Keratinocyte (primary cell): ENCODE data around the gene DDX39B. TPM values are rescaled to one million over a fixed set of nuclear protein-coding genes. Genes with fewer than 3 reads are reported as not detected.

Source experiments
- DNase-seq: peaks from one replicate; pipeline ENCODE4 v3.0.0-alpha.2; 2011; ENCODE audit warnings: low read depth, missing footprints, low spot score
- FAIRE-seq: peaks from 2 replicates; lab custom pipeline; 2011; peaks lifted over from hg19 to GRCh38; lab: Jason Lieb, UNC
- H2AFZ ChIP-seq: 2 replicates; pipeline ENCODE4 v1.6.0; 2012; ENCODE audit warnings: low read length, control low read depth, inconsistent platforms; ENCODE audit not compliant: control insufficient read depth
- H3K27ac ChIP-seq: 2 replicates; pipeline ENCODE4 v1.5.1; 2011; ENCODE audit warnings: low read length; ENCODE audit not compliant: control insufficient read depth, insufficient read depth
- H3K27me3 ChIP-seq: 3 replicates; pipeline ENCODE4 v1.6.0; 2011; ENCODE audit warnings: low read length; ENCODE audit not compliant: control insufficient read depth, insufficient read depth; ENCODE audit errors: extremely low read depth
- H3K36me3 ChIP-seq, 2 experiments: 2 replicates in 1 of 2; 3 replicates in 1 of 2; pipeline ENCODE4 v1.5.1; 2011; ENCODE audit warnings: low read length in 2 of 2, mild to moderate bottlenecking in 1 of 2; ENCODE audit not compliant: control insufficient read depth in 2 of 2, insufficient read depth in 2 of 2; ENCODE audit errors: extremely low read depth in 1 of 2
- H3K4me1 ChIP-seq: 3 replicates; pipeline ENCODE4 v1.5.1; 2011; ENCODE audit warnings: low read length; ENCODE audit not compliant: control insufficient read depth, insufficient read depth; ENCODE audit errors: extremely low read depth
- H3K4me2 ChIP-seq: 3 replicates; pipeline ENCODE4 v1.6.0; 2011; ENCODE audit warnings: low read depth, low read length; ENCODE audit not compliant: control insufficient read depth, insufficient read depth; ENCODE audit errors: extremely low read depth
- H3K4me3 ChIP-seq, 3 experiments: fragments of 200-600 bp in 1 of 3; sonication (generic) in 1 of 3; 2 replicates in 2 of 3; 3 replicates in 1 of 3; pipeline ENCODE4 v1.5.1; 2011 to 2016; ENCODE audit warnings: low read length in 3 of 3, mild to moderate bottlenecking in 3 of 3, control low read depth in 2 of 3, inconsistent platforms in 1 of 3, low read depth in 1 of 3, mixed read lengths in 1 of 3, mixed run types in 1 of 3, moderate library complexity in 1 of 3; ENCODE audit not compliant: control insufficient read depth in 2 of 3, insufficient read depth in 2 of 3; ENCODE audit errors: extremely low read depth in 1 of 3
- H3K79me2 ChIP-seq: 2 replicates; pipeline ENCODE4 v1.6.0; 2012; ENCODE audit warnings: low read length; ENCODE audit not compliant: control insufficient read depth, insufficient read depth
- H3K9ac ChIP-seq: 3 replicates; pipeline ENCODE4 v1.6.0; 2011; ENCODE audit warnings: low read length; ENCODE audit not compliant: control insufficient read depth, insufficient read depth; ENCODE audit errors: extremely low read depth
- H3K9me1 ChIP-seq: 3 replicates; pipeline ENCODE4 v1.6.0; 2011; ENCODE audit warnings: low read length; ENCODE audit not compliant: control insufficient read depth, insufficient read depth; ENCODE audit errors: extremely low read depth
- H3K9me3 ChIP-seq: 2 replicates; pipeline ENCODE4 v1.5.1; 2012; ENCODE audit warnings: low read depth, low read length; ENCODE audit not compliant: control insufficient read depth
- H4K20me1 ChIP-seq: 3 replicates; pipeline ENCODE4 v1.6.0; 2011; ENCODE audit warnings: low read length; ENCODE audit not compliant: control insufficient read depth, insufficient read depth; ENCODE audit errors: extremely low read depth
- CTCF ChIP-seq, 3 experiments: IDR thresholded peaks in 1 of 3; conservative IDR thresholded peaks in 1 of 3; optimal IDR thresholded peaks in 1 of 3; 2 replicates in 2 of 3; 3 replicates in 1 of 3; pipeline versions ENCODE3 to v1.5.1; 2011; ENCODE audit warnings: low read length in 3 of 3, mild to moderate bottlenecking in 3 of 3, moderate library complexity in 2 of 3, control low read depth in 1 of 3, inconsistent platforms in 1 of 3; ENCODE audit not compliant: insufficient read depth in 2 of 3; ENCODE audit errors: extremely low read depth in 1 of 3
- EZH2 ChIP-seq: IDR thresholded peaks from one replicate; pipeline ENCODE4 v1.6.1; 2012; ENCODE audit warnings: inconsistent platforms, mild to moderate bottlenecking, low read length, moderate library complexity
- dilution Hi-C: fragments of 300-500 bp; cut with MboI; formaldehyde crosslinking; loops from one replicate; pipeline ENCODE4 v1.7.0; 2020; ENCODE audit warnings: low sequenced_read_pairs; ENCODE audit not compliant: extremely low pct_ligation_motif_present
- polyA plus RNA-seq, 5 experiments: library from polyadenylated mRNA; depleted of rRNA in 3 of 5; stranded (reverse) in 3 of 5; stranded (forward) in 1 of 5; unstranded in 1 of 5; fragments of >200 nt; gene quantifications; 1 replicate in 1 of 5; 2 replicates in 3 of 5; 3 replicates in 1 of 5; pipeline versions ENCODE4 v1.2.1 to v1.2.3, GENCODE V29; 2011 to 2012; ENCODE audit warnings: missing spikeins in 2 of 5, low read depth in 1 of 5, low replicate concordance in 1 of 5
- small RNA-seq, 3 experiments: library from RNA; depleted of rRNA; stranded (forward); fragments of <200 nt; gene quantifications; one replicate each; pipeline ENCODE3, GENCODE V24; 2012; ENCODE audit warnings: low read depth in 3 of 3, low replicate concordance in 1 of 3; ENCODE audit not compliant: insufficient read length in 3 of 3

Gene DDX39B
- polyA plus RNA-seq, 1 donor (not counting 4 experiments of a cell fraction or from before 2014, with no cell fraction given): 314 TPM

- H3K27me3 ChIP-seq: peaks cover 8% of the 10 kb centered on the region
- peaks cover 7% of the 10 kb centered on the region for H3K4me1 ChIP-seq
- dilution Hi-C loops: loop anchor here (10.0 kb wide), 1 partner anchor 59 kb away; no protein-coding TSS in a partner anchor
- no peak overlapping the region for H3K4me2 ChIP-seq
- no peaks in the 10 kb centered on the region for H3K79me2 ChIP-seq
- H3K9ac ChIP-seq: no peak overlapping the region
- FAIRE-seq (no peak), DNase-seq (no peak)
- no peak overlapping the region for H3K27ac ChIP-seq
- no peaks in the 10 kb centered on the region for H4K20me1 ChIP-seq
- no peak overlapping the region for H2AFZ ChIP-seq
- H3K9me1 ChIP-seq: no peaks in the 10 kb centered on the region
- TF ChIP-seq EZH2 (no peak), CTCF (optimal IDR thresholded peaks at IDR 0.05 in 1 of 3, IDR thresholded peaks at IDR 0.05 in 1 of 3, conservative IDR thresholded peaks at IDR 0.05 in 1 of 3; ENCODE audit: extremely low read depth in 1 of 3, insufficient read depth in 2 of 3, low read length in 3 of 3) (no peak)
- H3K4me3 ChIP-seq: no peak overlapping the region
- H3K9me3 ChIP-seq: no peaks in the 10 kb centered on the region
- H3K36me3 ChIP-seq: no peaks in the 10 kb centered on the region
Observed at GRCh38 chr6:31483392-31483791, 58.4 kb downstream of the DDX39B start.

- H3K9ac ChIP-seq: no peak overlapping the region
- H3K4me2 ChIP-seq: no peak overlapping the region
- no peaks in the 10 kb centered on the region for H4K20me1 ChIP-seq
- H3K4me3 ChIP-seq: no peak overlapping the region
- H2AFZ ChIP-seq: no peak overlapping the region
- no peaks in the 10 kb centered on the region for H3K9me1 ChIP-seq
- peaks cover 8% of the 10 kb centered on the region for H3K27me3 ChIP-seq
- TF ChIP-seq EZH2: no peak
- no peaks in the 10 kb centered on the region for H3K4me1 ChIP-seq
- no peak for FAIRE-seq
- no peaks in the 10 kb centered on the region for H3K9me3 ChIP-seq
- no peaks in the 10 kb centered on the region for H3K79me2 ChIP-seq
- no peaks in the 10 kb centered on the region for H3K36me3 ChIP-seq
- dilution Hi-C loops: loop anchor here (10.0 kb wide), 1 partner anchor 56 kb away; no protein-coding TSS in a partner anchor
- H3K27ac ChIP-seq: no peak overlapping the region
- no peak for DNase-seq
Observed at GRCh38 chr6:31480574-31480973, 61.2 kb downstream of the DDX39B start.

Small RNA genes within 50 kb of the gene (small RNA-seq; reads per million reads assigned to genes)
- gene AL663061.1 (0 reads per million in 3 experiments), gene RF00019 (0 reads per million in 3 experiments), gene SNORD117 (10.0 to 599 (median 576) reads per million in 3 experiments), gene SNORD84 (0 reads per million in 3 experiments)

Other genes starting within 250 kb of the DDX39B start
- gene HLA-B, start 184.8 kb downstream of the DDX39B start, polyA plus RNA-seq: 265 to 656 TPM (median 312 TPM) in 3 replicates
- gene MICA, start 138.4 kb downstream of the DDX39B start, polyA plus RNA-seq: 59.9 to 81.8 TPM (median 67.7 TPM) in 3 replicates
- 6.0 to 18.1 TPM (median 8.6 TPM) in 3 replicates for gene MICB, start 43.9 kb downstream of the DDX39B start, polyA plus RNA-seq
- not detected in 3 replicates for gene MCCD1, start 13.0 kb downstream of the DDX39B start, polyA plus RNA-seq
- 0.46 to 1.3 TPM (median 0.94 TPM) in 3 replicates for gene ATP6V1G2, start 4.6 kb upstream of the DDX39B start, polyA plus RNA-seq
- gene NFKBIL1, start 5.6 kb upstream of the DDX39B start, polyA plus RNA-seq: 4.8 to 8.9 TPM (median 7.2 TPM) in 3 replicates
- 0.04 TPM in 1 of 3 replicates, not detected in the others for gene LTA, start 30.3 kb upstream of the DDX39B start, polyA plus RNA-seq
- 0.54 to 2.3 TPM (median 0.88 TPM) in 3 replicates for gene TNF, start 33.6 kb upstream of the DDX39B start, polyA plus RNA-seq
- 0.09 TPM in 1 of 3 replicates, not detected in the others for gene LTB, start 40.4 kb upstream of the DDX39B start, polyA plus RNA-seq
- gene LST1, start 44.3 kb upstream of the DDX39B start, polyA plus RNA-seq: 0.18 TPM in 1 of 3 replicates, not detected in the others
- not detected in 3 replicates for gene NCR3, start 51.0 kb upstream of the DDX39B start, polyA plus RNA-seq
- not detected in 3 replicates for gene AIF1, start 73.2 kb upstream of the DDX39B start, polyA plus RNA-seq
- 20.5 to 58.0 TPM (median 22.7 TPM) in 3 replicates for gene PRRC2A, start 78.7 kb upstream of the DDX39B start, polyA plus RNA-seq
- 49.9 to 120 TPM (median 60.6 TPM) in 3 replicates for gene BAG6, start 110.7 kb upstream of the DDX39B start, polyA plus RNA-seq
- gene APOM, start 113.9 kb upstream of the DDX39B start, polyA plus RNA-seq: 1.4 to 2.6 TPM (median 2.3 TPM) in 3 replicates
- 7.9 to 10.0 TPM (median 8.3 TPM) in 3 replicates for gene C6orf47, start 118.8 kb upstream of the DDX39B start, polyA plus RNA-seq
- 7.9 to 11.4 TPM (median 10.0 TPM) in 3 replicates for gene GPANK1, start 123.0 kb upstream of the DDX39B start, polyA plus RNA-seq
- gene CSNK2B, start 124.1 kb upstream of the DDX39B start, polyA plus RNA-seq: 41.9 to 108 TPM (median 43.7 TPM) in 3 replicates
- gene LY6G5B, start 128.0 kb upstream of the DDX39B start, polyA plus RNA-seq: 3.6 to 5.2 TPM (median 4.1 TPM) in 3 replicates
- gene LY6G5C, start 139.1 kb upstream of the DDX39B start, polyA plus RNA-seq: 0.58 to 0.95 TPM (median 0.61 TPM) in 3 replicates
- 20.9 to 28.2 TPM (median 21.8 TPM) in 3 replicates for gene ABHD16A, start 161.3 kb upstream of the DDX39B start, polyA plus RNA-seq
- gene LY6G6F, start 164.9 kb upstream of the DDX39B start, polyA plus RNA-seq: not detected in 3 replicates
- gene LY6G6D, start 173.3 kb upstream of the DDX39B start, polyA plus RNA-seq: 0.22 to 0.33 TPM in 2 of 3 replicates, not detected in the other
- gene LY6G6C, start 179.7 kb upstream of the DDX39B start, polyA plus RNA-seq: 2.3 to 3.1 TPM (median 2.4 TPM) in 3 replicates
- gene MPIG6B, start 181.4 kb upstream of the DDX39B start, polyA plus RNA-seq: 0.06 to 0.21 TPM (median 0.10 TPM) in 3 replicates
- gene DDAH2, start 187.3 kb upstream of the DDX39B start, polyA plus RNA-seq: 3.0 to 6.7 TPM (median 3.1 TPM) in 3 replicates
- 759 to 873 TPM (median 832 TPM) in 3 replicates for gene CLIC1, start 194.5 kb upstream of the DDX39B start, polyA plus RNA-seq
- gene MSH5, start 198.0 kb upstream of the DDX39B start, polyA plus RNA-seq: 9.4 to 14.8 TPM (median 11.4 TPM) in 3 replicates
- gene SAPCD1, start 220.7 kb upstream of the DDX39B start, polyA plus RNA-seq: 1.1 to 2.1 TPM (median 1.7 TPM) in 3 replicates
- 0.32 to 0.47 TPM (median 0.33 TPM) in 3 replicates for gene VWA7, start 235.3 kb upstream of the DDX39B start, polyA plus RNA-seq